Panc1 (cell line): ENCODE results near the gene ANO2. TPM values are rescaled to one million over a fixed set of nuclear protein-coding genes. Genes with fewer than 3 reads are reported as not detected.

Source experiments
- ATAC-seq: fragments of 200-7000 bp; cut with Tn5 transposase; 2 replicates; pipeline ENCODE4 v1.9.1; 2020; ENCODE audit warnings: mild to moderate bottlenecking, moderate library complexity
- BruUV-seq: library from RNA; stranded (reverse); fragments of 400-500 nt; replicated peaks from 2 replicates; lab custom pipeline; 2021; lab: Mats Ljungman, UMichigan
- CTCF ChIA-PET: fragments of 300-600 bp; sonication (Branson Sonifier 250); formaldehyde crosslinking; loops from one replicate; lab custom pipeline; 2022; ENCODE audit warnings: antibody characterized with exemption; lab: Charles Lee
- POLR2A ChIA-PET: fragments of 300-600 bp; sonication (Branson Sonifier 250); formaldehyde crosslinking; loops from one replicate; lab custom pipeline; 2022; ENCODE audit warnings: antibody characterized with exemption; lab: Charles Lee
- DNase-seq: peaks from one replicate; pipeline ENCODE4 v3.0.0-alpha.2; 2010; ENCODE audit warnings: low read depth, low spot score
- H3K27ac ChIP-seq: 2 replicates; pipeline ENCODE4 v1.5.1; 2011; ENCODE audit warnings: mild to moderate bottlenecking, low read length, inconsistent platforms
- H3K27me3 ChIP-seq: fragments of 200-500 bp; sonication (Bioruptor generic); 2 replicates; pipeline ENCODE4 v1.6.0; 2014; ENCODE audit warnings: low read length, inconsistent platforms; ENCODE audit not compliant: control insufficient read depth, insufficient read depth
- H3K36me3 ChIP-seq: fragments of 200-500 bp; sonication (Bioruptor generic); 2 replicates; pipeline ENCODE4 v1.5.1; 2014; ENCODE audit warnings: inconsistent platforms, mild to moderate bottlenecking, low read length, moderate library complexity; ENCODE audit not compliant: control insufficient read depth, insufficient read depth
- H3K4me1 ChIP-seq: 2 replicates; pipeline ENCODE4 v1.5.1; 2011; ENCODE audit warnings: inconsistent platforms, mild to moderate bottlenecking, low read length, moderate library complexity; ENCODE audit not compliant: control insufficient read depth, insufficient read depth
- H3K4me3 ChIP-seq, 2 experiments: 2 replicates each; pipeline ENCODE4 v1.5.1; 2011 to 2012; ENCODE audit warnings: low read depth in 2 of 2, low read length in 2 of 2, mild to moderate bottlenecking in 2 of 2, inconsistent platforms in 1 of 2, moderate library complexity in 1 of 2
- H3K9me3 ChIP-seq: fragments of 200-500 bp; sonication (Bioruptor generic); 2 replicates; pipeline ENCODE4 v1.5.1; 2014; ENCODE audit warnings: low read depth, mild to moderate bottlenecking, inconsistent platforms, low read length, moderate library complexity; ENCODE audit not compliant: control insufficient read depth, insufficient read depth
- CTCF ChIP-seq: fragments of 450-650 bp; IDR thresholded peaks from 2 replicates; pipeline ENCODE4 v1.5.1; 2017; ENCODE audit warnings: mild to moderate bottlenecking
- POLR2AphosphoS5 ChIP-seq: IDR thresholded peaks from 2 replicates; pipeline ENCODE4 v1.6.1; 2012; ENCODE audit warnings: mild to moderate bottlenecking, low read depth, low read length, moderate library complexity
- REST ChIP-seq, 2 experiments: IDR thresholded peaks; 2 replicates each; pipeline ENCODE4 v1.6.1; 2011 to 2012; ENCODE audit warnings: low read depth in 2 of 2, control low read depth in 1 of 2, low read length in 1 of 2, mild to moderate bottlenecking in 1 of 2, moderate library complexity in 1 of 2; ENCODE audit not compliant: insufficient read depth in 1 of 2
- SIN3A ChIP-seq: IDR thresholded peaks from 2 replicates; pipeline ENCODE4 v1.6.1; 2012; ENCODE audit warnings: low read depth, mild to moderate bottlenecking, low read length, moderate library complexity, borderline replicate concordance; ENCODE audit not compliant: insufficient read depth
- TCF7L2 ChIP-seq: IDR thresholded peaks from 2 replicates; pipeline ENCODE4 v1.6.1; 2011; ENCODE audit warnings: mild to moderate bottlenecking, low read depth, low read length, inconsistent platforms
- in situ Hi-C: cut with HindIII; loops from 2 replicates; pipeline ENCODE4 v1.10.0; 2016; ENCODE audit warnings: low sequenced_read_pairs, low pct_unique_long_range_greater_than_20kb
- intact Hi-C: fragments of 100-400 bp; cut with micrococcal nuclease; formaldehyde crosslinking; loops from one replicate; pipeline ENCODE4 v1.10.0; 2022; ENCODE audit not compliant: unreplicated experiment
- total RNA-seq: library from RNA; stranded (reverse); gene quantifications from one replicate; pipeline ENCODE4 v1.2.1, GENCODE V29; 2021; ENCODE audit not compliant: unreplicated experiment

The ANO2 gene
- total RNA-seq, 1 experiment from 2014 or later = not detected

- ChIA-PET POLR2A (no interaction called here), CTCF (no interaction called here)
- no peak for TF ChIP-seq TCF7L2
- TF ChIP-seq REST (IDR thresholded peaks at IDR 0.05; ENCODE audit: insufficient read depth in 1 of 2, low read depth in 2 of 2, low read length in 1 of 2) = no peak
- no peak for TF ChIP-seq POLR2AphosphoS5
- TF ChIP-seq SIN3A = no peak
- TF ChIP-seq CTCF = no peak
- Histone ChIP-seq H3K4me1 (no peaks in the 10 kb centered on the region), H3K36me3 (no peaks in the 10 kb centered on the region), H3K4me3 (no peak overlapping the region), H3K27me3 (no peaks in the 10 kb centered on the region), H3K27ac (no peak overlapping the region), H3K9me3 (no peaks in the 10 kb centered on the region)
- no peak for ATAC-seq
- intact Hi-C loops = no loop called here
- no TSS peak for BruUV-seq
- in situ Hi-C loops = no loop called here
- DNase-seq = no peak
Observed at GRCh38 chr12:5627053-5627630, 317.9 kb downstream of the ANO2 start.

GRCh38 chr12:5626151-5626550, 318.9 kb downstream of the ANO2 start:
- BruUV-seq = no TSS peak
- H3K4me1 ChIP-seq = no peaks in the 10 kb centered on the region
- no peak for DNase-seq
- ATAC-seq = no peak
- in situ Hi-C loops (no loop called here), intact Hi-C loops (no loop called here)
- H3K36me3 ChIP-seq = no peaks in the 10 kb centered on the region
- ChIA-PET POLR2A (no interaction called here), CTCF (no interaction called here)
- TF ChIP-seq POLR2AphosphoS5 (no peak), SIN3A (no peak), TCF7L2 (no peak), CTCF (no peak), REST (IDR thresholded peaks at IDR 0.05; ENCODE audit: insufficient read depth in 1 of 2, low read depth in 2 of 2, low read length in 1 of 2) (no peak)
- H3K27me3 ChIP-seq = no peaks in the 10 kb centered on the region
- H3K27ac ChIP-seq = no peak overlapping the region
- no peaks in the 10 kb centered on the region for H3K9me3 ChIP-seq
- no peak overlapping the region for H3K4me3 ChIP-seq
